ENCODE measurements around the gene TXNDC16. TPM values are rescaled to one million over a fixed set of nuclear protein-coding genes. Genes with fewer than 3 reads are reported as not detected.

TXNDC16 gene
- total and polyA plus RNA-seq, 4 experiments from 2014 or later, result 2.8 to 7.6 (median 5.1) TPM

DNA sequence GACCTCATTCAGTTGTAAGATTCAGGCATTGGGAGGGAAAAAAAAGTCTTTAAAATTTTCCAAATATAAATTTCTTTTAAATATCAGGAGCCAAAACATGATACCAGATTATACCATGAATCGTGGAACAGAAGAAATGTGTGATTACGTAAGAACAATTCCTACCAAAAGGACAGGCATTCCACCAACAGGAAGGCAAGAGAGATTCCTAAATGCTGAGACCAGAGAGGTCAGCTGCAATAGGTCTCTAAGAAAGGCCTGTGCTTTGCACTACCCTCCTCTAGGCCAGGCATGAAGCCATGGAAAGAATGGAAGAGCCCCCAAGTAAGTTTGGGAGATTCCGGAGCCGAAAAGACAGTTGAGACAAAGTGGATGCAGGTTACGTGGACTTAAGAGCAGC, 154.5 kb downstream of the TXNDC16 start:
- no peak overlapping the region for H3K27ac Mint-ChIP-seq
- no peak overlapping the region for H3K4me3 ChIP-seq (ENCODE audit: low read length in 2 of 2)
- H3K27me3 ChIP-seq (ENCODE audit: insufficient read depth, low read length), result no peaks in the 10 kb centered on the region
- DNase-seq, result no peak
- no peak overlapping the region for H3K4me3 Mint-ChIP-seq
- ChIA-PET CTCF (ENCODE audit: partially characterized antibody) (interaction anchor here (0.8 kb wide), 1 partner anchor 98 kb away, joined by 3 read pairs; no protein-coding TSS in a partner anchor), POLR2A (ENCODE audit: partially characterized antibody) (no interaction called here)
- no peak overlapping the region for H3K27ac ChIP-seq (ENCODE audit: low read depth, low read length)
- no peaks in the 10 kb centered on the region for H3K9me3 ChIP-seq (ENCODE audit: control insufficient read depth in 1 of 2, low read length in 2 of 2)
- H3K9me3 Mint-ChIP-seq, result peaks cover 0 to 3% (median 0%) of the 10 kb centered on the region in 8 donors
- no peaks in the 10 kb centered on the region for H3K36me3 ChIP-seq (ENCODE audit: insufficient read depth, low read length)
- peaks cover 43 to 59% (median 49%) of the 10 kb centered on the region in 4 donors for H3K4me1 Mint-ChIP-seq
- peaks cover 45% of the 10 kb centered on the region for H3K4me1 ChIP-seq (ENCODE audit: insufficient read depth, low read length)
- H3K27me3 Mint-ChIP-seq, result no peaks in the 10 kb centered on the region
- intact Hi-C loops (cut with micrococcal nuclease), result no loop called here
- H3K36me3 Mint-ChIP-seq, result no peaks in the 10 kb centered on the region

DNA sequence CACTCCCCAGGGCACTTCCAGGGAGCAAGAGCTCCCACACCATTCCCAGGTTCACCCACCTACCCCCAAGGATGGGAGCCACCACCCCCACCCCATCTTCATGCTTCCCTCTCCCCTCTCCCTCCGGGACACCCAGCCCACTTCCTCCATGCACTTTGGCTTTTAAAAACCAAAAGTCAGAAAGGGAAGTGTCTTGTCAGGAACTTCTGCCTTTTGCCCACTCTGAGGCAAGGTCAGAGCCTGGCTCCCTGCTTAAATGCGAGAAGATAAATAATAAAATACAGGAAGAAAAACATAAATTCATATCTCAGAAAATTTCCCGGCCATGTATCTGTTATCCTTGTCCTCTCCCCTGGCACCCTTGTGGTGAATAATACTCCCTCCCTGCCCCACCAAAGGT, 156.6 kb downstream of the TXNDC16 start:
- H3K4me3 Mint-ChIP-seq, result no peak overlapping the region
- peaks cover 0 to 3% (median 0%) of the 10 kb centered on the region in 8 donors for H3K9me3 Mint-ChIP-seq
- Histone ChIP-seq H3K4me3 (ENCODE audit: low read length in 2 of 2) (no peak overlapping the region), H3K36me3 (ENCODE audit: insufficient read depth, low read length) (no peaks in the 10 kb centered on the region), H3K27ac (ENCODE audit: low read depth, low read length) (no peak overlapping the region), H3K27me3 (ENCODE audit: insufficient read depth, low read length) (no peaks in the 10 kb centered on the region), H3K9me3 (ENCODE audit: control insufficient read depth in 1 of 2, low read length in 2 of 2) (no peaks in the 10 kb centered on the region), H3K4me1 (ENCODE audit: insufficient read depth, low read length) (peaks cover 24% of the 10 kb centered on the region)
- peaks cover 24 to 41% (median 30%) of the 10 kb centered on the region in 4 donors for H3K4me1 Mint-ChIP-seq
- DNase-seq, result no peak
- no peaks in the 10 kb centered on the region for H3K36me3 Mint-ChIP-seq
- CTCF ChIA-PET (ENCODE audit: partially characterized antibody), result interaction anchor here (1.1 kb wide), 1 partner anchor 11 kb away, joined by 3 read pairs; no protein-coding TSS in a partner anchor
- no peak overlapping the region for H3K27ac Mint-ChIP-seq
- H3K27me3 Mint-ChIP-seq, result no peaks in the 10 kb centered on the region
- POLR2A ChIA-PET (ENCODE audit: partially characterized antibody), result no interaction called here
- intact Hi-C loops (cut with micrococcal nuclease), result no loop called here

DNA sequence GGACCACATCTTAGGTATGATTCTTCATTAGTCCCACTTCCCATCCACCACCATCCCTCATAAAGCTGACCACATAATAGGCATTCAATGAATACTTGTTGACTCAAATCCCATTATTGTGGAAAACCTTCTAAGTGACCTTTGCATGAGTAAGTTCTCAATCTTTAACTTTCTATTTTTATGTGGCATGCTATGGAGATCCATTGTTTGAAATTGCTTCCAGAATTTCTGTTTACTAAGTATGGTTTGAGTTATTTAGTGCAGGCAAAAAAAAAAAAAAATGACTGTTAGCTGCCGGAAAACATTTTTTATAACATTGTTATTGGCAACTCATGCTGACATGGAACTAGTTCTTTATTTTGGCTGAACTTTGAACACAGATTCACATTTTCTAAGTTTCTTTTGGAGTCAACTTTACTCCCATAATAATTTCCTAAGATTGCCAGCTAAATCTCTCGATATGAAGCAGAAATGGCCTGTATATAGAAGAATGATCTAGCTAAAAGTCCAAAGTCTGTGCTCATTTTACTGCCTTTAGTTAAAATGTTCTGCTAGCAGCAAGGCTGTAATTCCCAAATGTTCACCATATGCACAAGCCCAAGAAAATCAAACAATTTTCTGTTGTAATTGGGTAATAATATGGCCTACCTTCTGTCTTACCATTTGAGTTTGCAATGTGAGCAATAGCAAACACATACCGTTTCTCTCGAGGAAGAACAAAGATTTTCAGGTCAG, 160.3 kb downstream of the TXNDC16 start:
- Histone ChIP-seq H3K27me3 (ENCODE audit: insufficient read depth, low read length) (no peaks in the 10 kb centered on the region), H3K4me3 (ENCODE audit: low read length in 2 of 2) (no peak overlapping the region), H3K9me3 (ENCODE audit: control insufficient read depth in 1 of 2, low read length in 2 of 2) (no peaks in the 10 kb centered on the region), H3K27ac (ENCODE audit: low read depth, low read length) (no peak overlapping the region), H3K36me3 (ENCODE audit: insufficient read depth, low read length) (no peaks in the 10 kb centered on the region), H3K4me1 (ENCODE audit: insufficient read depth, low read length) (peaks cover 6% of the 10 kb centered on the region)
- peaks cover 0 to 1% of the 10 kb centered on the region in 2 donors for H3K27me3 Mint-ChIP-seq
- ChIA-PET POLR2A (ENCODE audit: partially characterized antibody) (interaction anchor here (0.7 kb wide), 1 partner anchor 9 kb away, joined by 3 read pairs; no protein-coding TSS in a partner anchor), CTCF (ENCODE audit: partially characterized antibody) (no interaction called here)
- H3K4me3 Mint-ChIP-seq, result no peak overlapping the region
- H3K4me1 Mint-ChIP-seq, result peaks cover 10 to 24% (median 13%) of the 10 kb centered on the region in 4 donors
- peak overlapping the region in 1 of 7 donors; percentile 48 for H3K27ac Mint-ChIP-seq
- DNase-seq, result no peak
- intact Hi-C loops (cut with micrococcal nuclease), result no loop called here
- no peaks in the 10 kb centered on the region for H3K36me3 Mint-ChIP-seq
- peaks cover 0 to 3% (median 0%) of the 10 kb centered on the region in 8 donors for H3K9me3 Mint-ChIP-seq

Other genes with a start within 250 kb of the TXNDC16 start
- 10 to 100 TPM; 29.4 to 30.2 TPM for gene PTGER2, start 238.2 kb downstream of the TXNDC16 start, total RNA-seq
- 100 to 1,000 TPM; 241 to 259 TPM for gene PTGER2, start 238.2 kb downstream of the TXNDC16 start, polyA plus RNA-seq
- gene GPR137C, start 331 bp upstream of the TXNDC16 start, total RNA-seq, result under 1 TPM in 1 of 2 experiments, not detected in 1; 0.20 TPM
- not detected for gene GPR137C, start 331 bp upstream of the TXNDC16 start, polyA plus RNA-seq
- 10 to 100 TPM; 93.8 to 98.3 TPM for gene ERO1A, start 143.1 kb upstream of the TXNDC16 start, total RNA-seq
- gene ERO1A, start 143.1 kb upstream of the TXNDC16 start, polyA plus RNA-seq, result 10 to 100 TPM; 65.5 to 75.2 TPM
- 10 to 100 TPM; 85.7 to 86.0 TPM for gene PSMC6, start 154.7 kb upstream of the TXNDC16 start, total RNA-seq
- gene PSMC6, start 154.7 kb upstream of the TXNDC16 start, polyA plus RNA-seq, result 10 to 100 TPM; 47.5 to 68.7 TPM
- gene STYX, start 177.7 kb upstream of the TXNDC16 start, total RNA-seq, result 10 to 100 TPM; 47.1 to 47.3 TPM
- 10 to 100 TPM; 25.0 to 50.0 TPM for gene STYX, start 177.7 kb upstream of the TXNDC16 start, polyA plus RNA-seq
- 10 to 100 TPM; 10.0 to 15.2 TPM for gene GNPNAT1, start 239.1 kb upstream of the TXNDC16 start, total RNA-seq
- 10 to 100 TPM; 10.0 to 16.2 TPM for gene GNPNAT1, start 239.1 kb upstream of the TXNDC16 start, polyA plus RNA-seq

Measured in CD4-positive, alpha-beta memory T cell (primary cell).